TTC549 (cell line): Measurements from ENCODE around the gene CYP39A1.
A peak's percentile ranks its signal among the peaks of the same experiment; 100 is the strongest.
"Not testable (repeated sequence)": the region's sequence is repeated elsewhere in the genome, so short reads cannot be mapped to it uniquely, and the experiment has no call there.

Experiments used
- FAIRE-seq: peaks from 2 replicates; lab custom pipeline; 2012; peaks lifted over from hg19 to GRCh38; lab: Jason Lieb, UNC

Gene CYP39A1

GRCh38 chr6:46648869-46649492 is 3.6 kb downstream of the CYP39A1 start:
- FAIRE-seq: no peak

- FAIRE-seq: not testable (repeated sequence)
These were observed 4.5 kb downstream of the CYP39A1 start for GRCh38 chr6:46648108-46648507.

- no peak for FAIRE-seq
These were observed 7.4 kb downstream of the CYP39A1 start for GRCh38 chr6:46645265-46645664.

- FAIRE-seq: no peak
These were observed 9.5 kb downstream of the CYP39A1 start for GRCh38 chr6:46642928-46643751.

- FAIRE-seq: no peak
These were observed 14.0 kb downstream of the CYP39A1 start for GRCh38 chr6:46638650-46639049.

- FAIRE-seq: no peak
These were observed 14.7 kb downstream of the CYP39A1 start for GRCh38 chr6:46637933-46638332.

GRCh38 chr6:46637145-46637544 is 15.5 kb downstream of the CYP39A1 start:
- no peak for FAIRE-seq

GRCh38 chr6:46635462-46635861 is 17.2 kb downstream of the CYP39A1 start:
- FAIRE-seq: no peak

GRCh38 chr6:46632053-46632452 is 20.6 kb downstream of the CYP39A1 start:
- FAIRE-seq: no peak

- FAIRE-seq: no peak
These were observed 22.9 kb downstream of the CYP39A1 start for GRCh38 chr6:46629691-46630090.

- no peak for FAIRE-seq
These were observed 23.6 kb downstream of the CYP39A1 start for GRCh38 chr6:46628976-46629375.

- no peak for FAIRE-seq
These were observed 24.1 kb downstream of the CYP39A1 start for GRCh38 chr6:46628498-46628897.

GRCh38 chr6:46626976-46627375 is 25.6 kb downstream of the CYP39A1 start:
- no peak for FAIRE-seq

- FAIRE-seq: peak; percentile 66
These were observed 26.2 kb downstream of the CYP39A1 start for GRCh38 chr6:46626228-46626909.

- FAIRE-seq: no peak
These were observed 33.9 kb downstream of the CYP39A1 start for GRCh38 chr6:46618726-46619125.

GRCh38 chr6:46612645-46613044 is 40.0 kb downstream of the CYP39A1 start:
- no peak for FAIRE-seq

GRCh38 chr6:46610862-46611553 is 41.6 kb downstream of the CYP39A1 start:
- FAIRE-seq: no peak

GRCh38 chr6:46606338-46606737 is 46.3 kb downstream of the CYP39A1 start:
- FAIRE-seq: no peak

- no peak for FAIRE-seq
These were observed 47.4 kb downstream of the CYP39A1 start for GRCh38 chr6:46605091-46605797.

- no peak for FAIRE-seq
These were observed 54.4 kb downstream of the CYP39A1 start for GRCh38 chr6:46598215-46598614.

GRCh38 chr6:46592740-46593139 is 59.9 kb downstream of the CYP39A1 start:
- no peak for FAIRE-seq

- no peak for FAIRE-seq
These were observed 60.6 kb downstream of the CYP39A1 start for GRCh38 chr6:46592046-46592445.
